Measurements from ENCODE around the gene KCNJ18. TPM values are rescaled to one million over a fixed set of nuclear protein-coding genes. Genes with fewer than 3 reads are reported as not detected.
A peak's percentile ranks its signal among the peaks of the same experiment; 100 is the strongest.
"Not testable (repeated sequence)": the region's sequence is repeated elsewhere in the genome, so short reads cannot be mapped to it uniquely, and the experiment has no call there.

Gene KCNJ18
- total RNA-seq (not detected), polyA plus RNA-seq (not detected)
- long read RNA-seq, donor 1: 0 reads
- long read RNA-seq, donor 2: 0 reads
- long read RNA-seq, donor 3: 0 reads
- long read RNA-seq, donor 4: 0 reads

DNA sequence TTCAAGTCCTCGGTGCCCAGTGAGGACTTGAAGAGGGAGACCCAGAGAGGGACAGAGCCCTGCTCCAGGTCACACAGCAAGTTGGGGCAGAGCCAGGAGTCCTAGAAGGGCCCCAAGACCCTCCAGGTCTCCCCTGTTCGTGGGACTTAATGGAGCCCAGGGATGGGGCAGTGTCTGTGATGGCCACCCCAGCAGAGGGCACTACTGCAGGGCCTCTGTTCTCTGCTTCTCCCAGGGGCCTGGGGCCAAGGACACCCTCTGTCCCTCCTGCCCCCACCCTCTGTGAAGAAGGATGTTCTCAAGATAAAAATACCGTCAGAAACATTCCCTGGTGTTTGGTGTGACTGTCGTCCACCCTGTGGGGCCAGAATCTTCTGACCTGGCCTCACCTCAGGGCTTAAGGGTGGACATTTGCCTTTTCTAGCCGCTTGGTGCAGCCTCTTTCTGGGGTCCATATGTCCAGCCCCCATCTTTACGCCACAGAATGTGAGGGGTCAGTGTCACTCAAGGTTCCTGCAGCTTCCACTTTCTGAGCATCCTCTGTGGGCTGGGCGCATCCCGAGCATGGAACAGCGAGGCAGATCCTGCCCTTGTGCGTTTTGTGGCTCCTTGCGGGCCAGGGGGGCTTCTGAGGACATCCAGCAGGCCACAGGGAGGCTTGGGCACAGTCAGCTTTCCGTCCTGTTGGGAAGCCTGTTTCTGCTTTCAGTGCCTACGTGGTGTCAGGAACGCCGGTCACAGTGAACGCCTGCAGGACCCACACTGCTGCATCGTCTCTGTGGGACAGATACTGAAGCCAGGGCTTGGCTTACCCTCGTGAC, at the start of gene KCNJ18:
KCNJ18 (plus strand) TSS at position 641 of the 821 bp plus-strand sequence. CDS start 10,264 bp downstream, outside the sequence.
- ATAC-seq: peak in 1 of 2 donors; percentile 3
- 75% methylated on average over 18 of the region's 18 CpGs for WGBS

GRCh38 chr17:21648125-21648524, 44.2 kb upstream of the KCNJ18 start:
- H3K27me3 ChIP-seq (ENCODE audit: control insufficient read depth, insufficient read depth); DNase-seq; intact Hi-C loops (cut with DNase I); H3K4me3 ChIP-seq (ENCODE audit: low read length); H3K4me1 ChIP-seq (ENCODE audit: control insufficient read depth, insufficient read depth, low read length); ATAC-seq; H3K27ac ChIP-seq (ENCODE audit: low read length); H3K9me3 ChIP-seq (ENCODE audit: control insufficient read depth, low read length): not testable (repeated sequence)
- whole genome bisulfite sequencing: 74% methylated on average over 6 of the region's 6 CpGs

More for the DNA sequence above, at the start of gene KCNJ18:
- H3K9me3 ChIP-seq (ENCODE audit: control insufficient read depth, low read length); H3K27ac ChIP-seq (ENCODE audit: low read length); intact Hi-C loops (cut with DNase I); H3K4me3 ChIP-seq (ENCODE audit: low read length); DNase-seq; H3K27me3 ChIP-seq (ENCODE audit: control insufficient read depth, insufficient read depth); H3K4me1 ChIP-seq (ENCODE audit: control insufficient read depth, insufficient read depth, low read length): not testable (repeated sequence)

- H3K27ac ChIP-seq (ENCODE audit: low read length); H3K4me1 ChIP-seq (ENCODE audit: control insufficient read depth, insufficient read depth, low read length); intact Hi-C loops (cut with DNase I); ATAC-seq; H3K4me3 ChIP-seq (ENCODE audit: low read length); H3K27me3 ChIP-seq (ENCODE audit: control insufficient read depth, insufficient read depth); H3K9me3 ChIP-seq (ENCODE audit: control insufficient read depth, low read length); DNase-seq: not testable (repeated sequence)
- WGBS: 86% methylated on average over 1 of the region's 1 CpG
Observed at GRCh38 chr17:21650043-21650442, 42.3 kb upstream of the KCNJ18 start.

DNA sequence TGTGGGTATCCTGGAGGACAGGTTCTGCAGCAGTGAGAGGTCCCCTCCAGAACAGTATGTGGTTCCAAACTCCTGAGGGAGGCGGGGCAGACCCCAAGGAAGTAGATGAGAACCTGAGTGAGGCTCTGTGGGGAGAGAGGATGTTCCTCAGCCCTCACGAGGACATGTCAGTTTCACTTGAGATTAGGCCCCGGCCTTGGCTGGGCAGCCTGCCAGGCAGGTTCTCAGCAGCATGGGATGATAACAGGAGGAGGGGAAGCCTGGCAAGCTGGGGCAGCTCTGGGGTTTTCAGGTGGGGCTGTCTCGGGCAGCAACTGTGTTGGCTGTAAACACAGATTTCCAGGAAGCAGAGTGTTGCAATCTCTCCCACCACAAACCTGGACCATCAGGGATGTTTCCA, 40.3 kb upstream of the KCNJ18 start:
- H3K27me3 ChIP-seq (ENCODE audit: control insufficient read depth, insufficient read depth); H3K9me3 ChIP-seq (ENCODE audit: control insufficient read depth, low read length); H3K4me1 ChIP-seq (ENCODE audit: control insufficient read depth, insufficient read depth, low read length); DNase-seq; intact Hi-C loops (cut with DNase I); H3K27ac ChIP-seq (ENCODE audit: low read length); ATAC-seq; H3K4me3 ChIP-seq (ENCODE audit: low read length): not testable (repeated sequence)
- WGBS: 18% methylated on average over 4 of the region's 4 CpGs

- H3K27ac ChIP-seq (ENCODE audit: low read length); H3K4me1 ChIP-seq (ENCODE audit: control insufficient read depth, insufficient read depth, low read length); DNase-seq; intact Hi-C loops (cut with DNase I); H3K4me3 ChIP-seq (ENCODE audit: low read length); H3K9me3 ChIP-seq (ENCODE audit: control insufficient read depth, low read length); H3K27me3 ChIP-seq (ENCODE audit: control insufficient read depth, insufficient read depth); ATAC-seq: not testable (repeated sequence)
- WGBS: 85% methylated on average over 10 of the region's 10 CpGs
Observed at GRCh38 chr17:21653211-21653610, 39.1 kb upstream of the KCNJ18 start.

DNA sequence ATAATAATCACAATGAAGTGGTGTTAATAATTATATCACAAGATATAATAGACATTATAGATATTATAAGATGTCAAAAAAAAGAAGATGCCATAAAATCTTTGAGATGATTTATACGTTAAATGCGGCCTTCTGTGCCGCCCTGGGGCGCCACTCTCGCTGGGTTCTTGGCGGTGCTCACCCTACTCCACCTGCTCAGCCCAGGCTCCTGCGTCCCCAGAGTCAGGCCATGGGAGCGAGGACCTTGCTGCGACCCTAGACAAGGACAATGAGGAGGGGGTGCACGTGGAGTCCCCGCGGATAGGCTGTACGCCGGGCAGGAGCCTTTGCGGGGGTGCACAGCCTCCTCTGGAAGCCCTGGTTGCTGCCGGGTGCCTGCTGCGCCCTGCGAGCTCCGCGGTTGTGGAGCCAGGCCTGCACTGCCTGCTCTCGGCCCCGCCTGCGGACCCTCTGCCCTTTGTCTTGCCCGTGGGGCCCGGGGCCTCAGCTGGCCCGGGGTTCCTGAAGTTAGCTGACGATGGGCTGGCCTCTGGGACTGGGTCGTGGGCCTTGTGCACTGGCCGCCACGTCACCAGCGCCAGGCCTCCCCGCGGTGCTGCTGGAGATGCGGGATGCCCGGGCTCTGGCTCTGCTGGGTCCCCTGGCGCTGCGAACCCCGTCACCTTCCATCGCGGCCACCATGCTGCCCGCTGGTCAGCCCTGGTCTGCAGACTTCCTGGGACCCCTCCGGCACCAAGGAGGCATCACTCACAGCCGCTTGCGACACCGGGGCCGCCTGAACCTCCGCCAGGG, 35.6 kb upstream of the KCNJ18 start:
- DNase-seq; intact Hi-C loops (cut with DNase I); H3K27me3 ChIP-seq (ENCODE audit: control insufficient read depth, insufficient read depth); ATAC-seq; H3K4me1 ChIP-seq (ENCODE audit: control insufficient read depth, insufficient read depth, low read length); H3K4me3 ChIP-seq (ENCODE audit: low read length); H3K9me3 ChIP-seq (ENCODE audit: control insufficient read depth, low read length); H3K27ac ChIP-seq (ENCODE audit: low read length): not testable (repeated sequence)
- WGBS: 62% methylated on average over 47 of the region's 47 CpGs

DNA sequence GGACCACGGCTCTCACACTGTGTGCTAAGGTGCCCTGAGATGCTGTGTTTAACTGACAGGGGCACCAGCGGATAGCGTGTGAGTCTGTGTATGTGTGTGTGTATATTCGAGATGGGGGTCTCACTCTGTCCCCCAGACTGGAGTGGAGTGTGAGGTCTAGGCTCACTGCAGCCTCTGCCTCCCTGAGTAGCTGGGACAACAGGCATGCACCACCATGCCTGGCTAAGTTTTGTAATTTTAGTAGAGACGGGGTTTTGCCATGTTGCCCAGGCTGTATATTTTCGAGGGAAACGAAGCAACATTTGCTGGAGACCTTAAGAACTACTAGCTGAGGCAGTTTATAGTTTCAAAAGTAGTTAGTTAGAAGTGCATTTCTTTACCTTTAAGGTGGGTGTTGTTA, 32.7 kb upstream of the KCNJ18 start:
- DNase-seq; H3K9me3 ChIP-seq (ENCODE audit: control insufficient read depth, low read length); H3K27me3 ChIP-seq (ENCODE audit: control insufficient read depth, insufficient read depth); ATAC-seq; H3K4me1 ChIP-seq (ENCODE audit: control insufficient read depth, insufficient read depth, low read length); intact Hi-C loops (cut with DNase I); H3K4me3 ChIP-seq (ENCODE audit: low read length); H3K27ac ChIP-seq (ENCODE audit: low read length): not testable (repeated sequence)
- 48% methylated on average over 6 of the region's 7 CpGs for WGBS

GRCh38 chr17:21661455-21661854, 30.9 kb upstream of the KCNJ18 start:
- ATAC-seq; H3K4me1 ChIP-seq (ENCODE audit: control insufficient read depth, insufficient read depth, low read length); H3K9me3 ChIP-seq (ENCODE audit: control insufficient read depth, low read length); H3K27ac ChIP-seq (ENCODE audit: low read length); intact Hi-C loops (cut with DNase I); H3K4me3 ChIP-seq (ENCODE audit: low read length); H3K27me3 ChIP-seq (ENCODE audit: control insufficient read depth, insufficient read depth); DNase-seq: not testable (repeated sequence)
- 92% methylated on average over 1 of the region's 1 CpG for WGBS

GRCh38 chr17:21663166-21663565, 29.2 kb upstream of the KCNJ18 start:
- intact Hi-C loops (cut with DNase I); H3K9me3 ChIP-seq (ENCODE audit: control insufficient read depth, low read length); ATAC-seq; H3K4me1 ChIP-seq (ENCODE audit: control insufficient read depth, insufficient read depth, low read length); H3K27ac ChIP-seq (ENCODE audit: low read length); H3K4me3 ChIP-seq (ENCODE audit: low read length); DNase-seq; H3K27me3 ChIP-seq (ENCODE audit: control insufficient read depth, insufficient read depth): not testable (repeated sequence)
- 72% methylated on average over 3 of the region's 3 CpGs for WGBS

GRCh38 chr17:21663614-21664474, 28.5 kb upstream of the KCNJ18 start:
- WGBS: 56% methylated on average over 7 of the region's 7 CpGs
- H3K9me3 ChIP-seq (ENCODE audit: control insufficient read depth, low read length); H3K27me3 ChIP-seq (ENCODE audit: control insufficient read depth, insufficient read depth); intact Hi-C loops (cut with DNase I); DNase-seq; H3K4me1 ChIP-seq (ENCODE audit: control insufficient read depth, insufficient read depth, low read length); H3K4me3 ChIP-seq (ENCODE audit: low read length); H3K27ac ChIP-seq (ENCODE audit: low read length): not testable (repeated sequence)
- peak; percentile 59 to 65 for ATAC-seq

All from right cardiac atrium (tissue), 5 donors.